Stimulated activated CD8-positive, alpha-beta memory T cell treated with anti-CD3 and anti-CD28 coated beads, Interleukin-4, amount 100 ng/mL, for 4 hours (primary cell): ENCODE results near the gene MASP2.
"Not testable (repeated sequence)": the region's sequence is repeated elsewhere in the genome, so short reads cannot be mapped to it uniquely, and the experiment has no call there.

Experiments
- DNase-seq, 2 donors: peaks; one replicate each; pipeline ENCODE4 v3.0.0-alpha.2; 2020; ENCODE audit warnings: low read depth in 2 of 2, low spot score in 1 of 2

The MASP2 gene

GRCh38 chr1:11039351-11040104 is 7.5 kb downstream of the MASP2 start:
- no peak for DNase-seq

GRCh38 chr1:11037740-11038182 is 9.3 kb downstream of the MASP2 start:
- peak; percentile 71 to 85 for DNase-seq

GRCh38 chr1:11037019-11037739 is 9.9 kb downstream of the MASP2 start:
- DNase-seq = not testable (repeated sequence)

GRCh38 chr1:11031624-11032262 is 15.3 kb downstream of the MASP2 start:
- no peak for DNase-seq

- DNase-seq = no peak
These were observed 16.2 kb downstream of the MASP2 start for GRCh38 chr1:11030865-11031264.

- DNase-seq = no peak
These were observed 19.0 kb downstream of the MASP2 start for GRCh38 chr1:11028018-11028417.

- no peak for DNase-seq
These were observed 19.7 kb downstream of the MASP2 start for GRCh38 chr1:11027316-11027715.

GRCh38 chr1:11026903-11027302 is 20.1 kb downstream of the MASP2 start:
- DNase-seq = no peak

GRCh38 chr1:11026052-11026451 is 21.0 kb downstream of the MASP2 start:
- DNase-seq = no peak

- DNase-seq = no peak
These were observed 21.4 kb downstream of the MASP2 start for GRCh38 chr1:11025618-11026017.

- DNase-seq = no peak
These were observed 22.2 kb downstream of the MASP2 start for GRCh38 chr1:11024874-11025203.

- DNase-seq = no peak
These were observed 22.7 kb downstream of the MASP2 start for GRCh38 chr1:11024154-11024873.

- no peak for DNase-seq
These were observed 23.8 kb downstream of the MASP2 start for GRCh38 chr1:11023201-11023600.

GRCh38 chr1:11019971-11020370 is 27.1 kb downstream of the MASP2 start:
- no peak for DNase-seq

- not testable (repeated sequence) for DNase-seq
These were observed 27.7 kb downstream of the MASP2 start for GRCh38 chr1:11019358-11019757.

GRCh38 chr1:11013160-11013531 is 33.9 kb downstream of the MASP2 start:
- DNase-seq = no peak

GRCh38 chr1:11012260-11013159 is 34.5 kb downstream of the MASP2 start, which contains the start of gene TARDBP:
Gene TARDBP (plus strand): TSS chr1:11012654. CDS start chr1:11013728, 1,074 bp downstream.
- DNase-seq = peak; percentile 74 to 80

- no peak for DNase-seq
These were observed 46.5 kb downstream of the MASP2 start for GRCh38 chr1:11000526-11000925.

- DNase-seq = no peak
These were observed 50.9 kb downstream of the MASP2 start for GRCh38 chr1:10996100-10996499.

- no peak for DNase-seq
These were observed 54.2 kb downstream of the MASP2 start for GRCh38 chr1:10992864-10993263.
